ENCODE measurements around the gene FTO. TPM values are rescaled to one million over a fixed set of nuclear protein-coding genes. Genes with fewer than 3 reads are reported as not detected.
"Not testable (repeated sequence)": the region's sequence is repeated elsewhere in the genome, so short reads cannot be mapped to it uniquely, and the experiment has no call there.

The FTO gene
- total RNA-seq, 1 donor from 2014 or later, result 70.5 TPM

GRCh38 chr16:53678756-53679343 lies 25.1 kb upstream of the FTO start:
- no peak overlapping the region for H3K27ac ChIP-seq
- H3K9me3 ChIP-seq, result no peaks in the 10 kb centered on the region
- peaks cover 6% of the 10 kb centered on the region for H3K4me1 ChIP-seq
- DNase-seq (ENCODE audit: extremely low spot score in 2 of 2), result no peak
- no peaks in the 10 kb centered on the region for H3K27me3 ChIP-seq
- no peak overlapping the region for H3K4me3 ChIP-seq
- intact Hi-C loops (cut with DNase I), result no loop called here
- H3K36me3 ChIP-seq, result no peaks in the 10 kb centered on the region
- TF ChIP-seq POLR2A (IDR thresholded peaks at IDR 0.05) (no peak), POLR2AphosphoS5 (IDR thresholded peaks at IDR 0.05; ENCODE audit: insufficient read depth in 1 of 2, low read depth in 1 of 2) (no peak), CTCF (IDR thresholded peaks at IDR 0.05) (no peak)

GRCh38 chr16:53680756-53681155 lies 23.2 kb upstream of the FTO start:
- no peak for DNase-seq (ENCODE audit: extremely low spot score in 2 of 2)
- no peak overlapping the region for H3K4me3 ChIP-seq
- H3K36me3 ChIP-seq, result peaks cover 0 to 9% of the 10 kb centered on the region in 2 donors
- TF ChIP-seq CTCF (IDR thresholded peaks at IDR 0.05) (no peak), POLR2A (IDR thresholded peaks at IDR 0.05) (no peak), POLR2AphosphoS5 (IDR thresholded peaks at IDR 0.05; ENCODE audit: insufficient read depth in 1 of 2, low read depth in 1 of 2) (no peak)
- intact Hi-C loops (cut with DNase I), result no loop called here
- no peak overlapping the region for H3K27ac ChIP-seq
- H3K4me1 ChIP-seq, result peaks cover 6% of the 10 kb centered on the region
- no peaks in the 10 kb centered on the region for H3K27me3 ChIP-seq
- no peaks in the 10 kb centered on the region for H3K9me3 ChIP-seq

- intact Hi-C loops (cut with DNase I), result no loop called here
- TF ChIP-seq POLR2AphosphoS5 (IDR thresholded peaks at IDR 0.05; ENCODE audit: insufficient read depth in 1 of 2, low read depth in 1 of 2) (no peak), POLR2A (IDR thresholded peaks at IDR 0.05) (no peak), CTCF (IDR thresholded peaks at IDR 0.05) (no peak)
Observed at GRCh38 chr16:53681354-53681753, 22.6 kb upstream of the FTO start.

GRCh38 chr16:53685334-53685733 lies 18.6 kb upstream of the FTO start:
- H3K9me3 ChIP-seq; H3K27me3 ChIP-seq; H3K27ac ChIP-seq; H3K36me3 ChIP-seq; intact Hi-C loops (cut with DNase I); H3K4me1 ChIP-seq; DNase-seq (ENCODE audit: extremely low spot score in 2 of 2); H3K4me3 ChIP-seq: not testable (repeated sequence)

More at GRCh38 chr16:53681354-53681753, 22.6 kb upstream of the FTO start:
- DNase-seq (ENCODE audit: extremely low spot score in 2 of 2), result no peak
- H3K4me1 ChIP-seq, result peaks cover 6% of the 10 kb centered on the region
- H3K27ac ChIP-seq, result no peak overlapping the region
- no peak overlapping the region for H3K4me3 ChIP-seq
- H3K27me3 ChIP-seq, result no peaks in the 10 kb centered on the region
- H3K36me3 ChIP-seq, result peaks cover 0 to 10% of the 10 kb centered on the region in 2 donors
- H3K9me3 ChIP-seq, result no peaks in the 10 kb centered on the region

- no peak overlapping the region for H3K4me3 ChIP-seq
- intact Hi-C loops (cut with DNase I), result no loop called here
- peaks cover 0 to 11% of the 10 kb centered on the region in 2 donors for H3K36me3 ChIP-seq
- no peak for DNase-seq (ENCODE audit: extremely low spot score in 2 of 2)
- no peaks in the 10 kb centered on the region for H3K27me3 ChIP-seq
- TF ChIP-seq POLR2AphosphoS5 (IDR thresholded peaks at IDR 0.05; ENCODE audit: insufficient read depth in 1 of 2, low read depth in 1 of 2) (no peak), CTCF (IDR thresholded peaks at IDR 0.05) (no peak), POLR2A (IDR thresholded peaks at IDR 0.05) (no peak)
- H3K4me1 ChIP-seq, result no peaks in the 10 kb centered on the region
- H3K27ac ChIP-seq, result no peak overlapping the region
- H3K9me3 ChIP-seq, result no peaks in the 10 kb centered on the region
Observed at GRCh38 chr16:53686710-53687109, 17.2 kb upstream of the FTO start.
